Activated naive CD4-positive, alpha-beta T cell treated with anti-CD3 and anti-CD28 coated beads for 36 hours (primary cell): ENCODE data around the gene ADGRE3. TPM values are rescaled to one million over a fixed set of nuclear protein-coding genes. Genes with fewer than 3 reads are reported as not detected.

ENCODE experiments used
- total RNA-seq, 2 experiments: library from RNA; stranded (reverse); gene quantifications; one replicate each; pipeline ENCODE4 v1.2.3, GENCODE V29; 2021

ADGRE3 gene
- total RNA-seq, 2 experiments from 2014 or later: not detected

Other genes with a start within 250 kb of the ADGRE3 start
- gene PKN1, start 241.5 kb downstream of the ADGRE3 start, total RNA-seq: 100 to 1,000 TPM; 159 to 164 TPM
- not detected for gene PTGER1, start 199.5 kb downstream of the ADGRE3 start, total RNA-seq
- 10 to 100 TPM; 15.4 to 16.5 TPM for gene GIPC1, start 178.7 kb downstream of the ADGRE3 start, total RNA-seq
- gene DNAJB1, start 156.4 kb downstream of the ADGRE3 start, total RNA-seq: 10 to 100 TPM; 48.1 to 49.5 TPM
- 100 to 1,000 TPM; 102 to 105 TPM for gene TECR, start 145.2 kb downstream of the ADGRE3 start, total RNA-seq
- gene NDUFB7, start 102.8 kb downstream of the ADGRE3 start, total RNA-seq: 100 to 1,000 TPM; 117 to 123 TPM
- gene CLEC17A, start 91.8 kb downstream of the ADGRE3 start, total RNA-seq: under 1 TPM; 0.15 to 0.26 TPM
- 10 to 100 TPM; 28.6 to 31.7 TPM for gene ZNF333, start 15.2 kb upstream of the ADGRE3 start, total RNA-seq
- under 1 TPM; 0.40 to 0.45 TPM for gene ADGRE2, start 103.7 kb upstream of the ADGRE3 start, total RNA-seq
- gene OR7A5, start 160.3 kb upstream of the ADGRE3 start, total RNA-seq: not detected
- gene OR7C1, start 160.3 kb upstream of the ADGRE3 start, total RNA-seq: not detected
- gene OR7A10, start 174.1 kb upstream of the ADGRE3 start, total RNA-seq: not detected
- not detected for gene OR7A17, start 211.3 kb upstream of the ADGRE3 start, total RNA-seq